ENCODE measurements around the gene IL17RD. TPM values are rescaled to one million over a fixed set of nuclear protein-coding genes. Genes with fewer than 3 reads are reported as not detected.

IL17RD gene
- polyA plus RNA-seq, 1 of the 3 experiments (the other 2 are of a cell fraction): 2.4 TPM

- Histone ChIP-seq H3K9me3 (no peaks in the 10 kb centered on the region), H3K9me2 (no peaks in the 10 kb centered on the region), H3K4me2 (no peak overlapping the region), H3K4me1 (ENCODE audit: control insufficient read depth in 1 of 2, insufficient read depth in 2 of 2, low read depth in 1 of 2, low read length in 1 of 2) (peaks cover 13 to 83% of the 10 kb centered on the region in 2 experiments; a peak in 3 of 4 replicates), H3K36me3 (replicated peaks in 1 of 2; ENCODE audit: control insufficient read depth in 1 of 2, insufficient read depth in 2 of 2, low read length in 1 of 2) (no peaks in the 10 kb centered on the region), H3F3A (replicated peaks; ENCODE audit: insufficient read depth) (peaks cover 16% of the 10 kb centered on the region), H3K4me3 (ENCODE audit: low read depth in 2 of 2, low read length in 1 of 2) (no peak overlapping the region), H4K20me1 (ENCODE audit: insufficient read depth) (peaks cover 16% of the 10 kb centered on the region), H2AFZ (ENCODE audit: low read depth) (no peak overlapping the region), H3K9ac (no peak overlapping the region), H3K27me3 (ENCODE audit: insufficient read depth) (no peaks in the 10 kb centered on the region), H3K27ac (ENCODE audit: low read depth in 2 of 2, low read length in 1 of 2) (peak overlapping the region in 1 of 2 experiments; percentile 70; a peak in 2 of 4 replicates), H3K79me2 (ENCODE audit: insufficient read depth) (no peaks in the 10 kb centered on the region)
- TF ChIP-seq RAD21 (IDR thresholded peaks at IDR 0.05; ENCODE audit: low read length) (no peak), USF2 (IDR thresholded peaks at IDR 0.05; ENCODE audit: borderline replicate concordance, low read depth, low read length) (no peak), SIN3A (IDR thresholded peaks at IDR 0.05; ENCODE audit: borderline replicate concordance, low read depth, low read length) (no peak), MAX (IDR thresholded peaks at IDR 0.05; ENCODE audit: low read depth) (no peak), RCOR1 (IDR thresholded peaks at IDR 0.05; ENCODE audit: low read length) (no peak), FOXM1 (IDR thresholded peaks at IDR 0.05; ENCODE audit: low read depth) (no peak), NRF1 (IDR thresholded peaks at IDR 0.05; ENCODE audit: low read depth, low read length) (no peak), YY1 (IDR thresholded peaks at IDR 0.05; ENCODE audit: low read depth) (no peak), TCF12 (IDR thresholded peaks at IDR 0.05) (no peak)
- WGBS (ENCODE audit: low lambda C conversion rate): 92% methylated on average over 3 of the region's 3 CpGs
- POLR2A ChIA-PET: no interaction called here
- CTCF ChIA-PET: interaction anchor here (0.8 to 2.0 kb wide), 3 partner anchors 14 to 34 kb away, joined by 3 to 7 read pairs (median 3); no protein-coding TSS in a partner anchor
- DNase-seq: no peak
These were observed 9.9 kb downstream of the IL17RD start for GRCh38 chr3:57155310-57155643.

GRCh38 chr3:57154470-57155309, 10.5 kb downstream of the IL17RD start:
- no peak overlapping the region; a peak in 1 of 4 replicates for H3K4me3 ChIP-seq (ENCODE audit: low read depth in 2 of 2, low read length in 1 of 2)
- H3F3A ChIP-seq (replicated peaks; ENCODE audit: insufficient read depth): peaks cover 20% of the 10 kb centered on the region
- ChIA-PET CTCF (interaction anchor here (0.8 to 1.3 kb wide), 4 partner anchors 10 to 55 kb away, joined by 3 to 6 read pairs (median 3); no protein-coding TSS in a partner anchor), POLR2A (interaction anchor here (1.5 to 1.6 kb wide), 2 partner anchors 24 to 27 kb away, joined by 4 to 8 read pairs; no protein-coding TSS in a partner anchor)
- H3K79me2 ChIP-seq (ENCODE audit: insufficient read depth): no peaks in the 10 kb centered on the region
- 82% methylated on average over 15 of the region's 15 CpGs for WGBS (ENCODE audit: low lambda C conversion rate)
- H3K9ac ChIP-seq: no peak overlapping the region
- no peaks in the 10 kb centered on the region for H3K9me3 ChIP-seq
- no peak for TF ChIP-seq JUND (IDR thresholded peaks at IDR 0.05)
- TF ChIP-seq ELF1 (IDR thresholded peaks at IDR 0.05): no peak
- TF ChIP-seq SIN3A (IDR thresholded peaks at IDR 0.05; ENCODE audit: borderline replicate concordance, low read depth, low read length): no peak
- TF ChIP-seq EZH2phosphoT487 (IDR thresholded peaks at IDR 0.05; ENCODE audit: borderline replicate concordance, low read depth): no peak
- TF ChIP-seq RFX5 (IDR thresholded peaks at IDR 0.05; ENCODE audit: low read length): no peak
- 0 out of 2 replicates have a peak, but pooled peaks have one; percentile 9 for TF ChIP-seq RCOR1 (IDR thresholded peaks at IDR 0.05; ENCODE audit: low read length)
- TF ChIP-seq TEAD4 (IDR thresholded peaks at IDR 0.05; ENCODE audit: borderline replicate concordance, insufficient read depth): no peak
- TF ChIP-seq REST (IDR thresholded peaks at IDR 0.05; ENCODE audit: low read depth, low read length): no peak
- TF ChIP-seq RAD21 (IDR thresholded peaks at IDR 0.05; ENCODE audit: low read length): peak; percentile 8; the same call in 1 of the 2 replicates
- no peak for TF ChIP-seq SMC3 (IDR thresholded peaks at IDR 0.05; ENCODE audit: low read depth, low read length)
- TF ChIP-seq CTCF (IDR thresholded peaks at IDR 0.05): no peak
- no peak for TF ChIP-seq NRF1 (IDR thresholded peaks at IDR 0.05; ENCODE audit: low read depth, low read length)
- no peak overlapping the region for H2AFZ ChIP-seq (ENCODE audit: low read depth)
- H3K27me3 ChIP-seq (ENCODE audit: insufficient read depth): no peaks in the 10 kb centered on the region
- peaks cover 16% of the 10 kb centered on the region for H4K20me1 ChIP-seq (ENCODE audit: insufficient read depth)
- no peaks in the 10 kb centered on the region for H3K9me2 ChIP-seq
- no peak for DNase-seq
- no peak overlapping the region for H3K4me2 ChIP-seq
- peak overlapping the region in 1 of 2 experiments; percentile 70; a peak in 2 of 4 replicates for H3K27ac ChIP-seq (ENCODE audit: low read depth in 2 of 2, low read length in 1 of 2)
- peaks cover 18 to 83% of the 10 kb centered on the region in 2 experiments; a peak in 3 of 4 replicates for H3K4me1 ChIP-seq (ENCODE audit: control insufficient read depth in 1 of 2, insufficient read depth in 2 of 2, low read depth in 1 of 2, low read length in 1 of 2)
- H3K36me3 ChIP-seq (replicated peaks in 1 of 2; ENCODE audit: control insufficient read depth in 1 of 2, insufficient read depth in 2 of 2, low read length in 1 of 2): no peaks in the 10 kb centered on the region

Data from SK-N-SH (cell line).